ENCODE measurements around the gene ANP32E.

DNA sequence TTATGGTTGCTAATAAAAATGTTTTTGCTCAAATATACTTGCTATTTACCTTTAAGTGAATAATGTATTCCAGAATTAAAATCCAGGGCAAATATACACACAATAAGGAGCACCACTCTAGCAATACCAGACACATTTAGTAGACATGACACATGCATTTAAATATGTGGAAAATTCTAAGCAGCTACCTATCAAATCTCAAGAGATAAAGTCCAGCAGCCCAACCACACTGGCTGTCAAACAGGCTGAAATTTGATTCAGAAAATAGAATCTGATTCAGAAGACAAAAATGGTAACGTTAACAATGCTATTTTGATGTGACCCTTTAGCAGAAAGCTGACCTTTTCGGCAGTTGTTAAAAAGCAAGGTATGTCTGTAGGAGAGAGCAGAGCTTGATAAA lies 43.9 kb downstream of the ANP32E start:
- no peak for TF ChIP-seq BCL11A (tag by site-specific recombination; IDR thresholded peaks at IDR 0.05; ENCODE audit: low read depth)
- TF ChIP-seq, protein P1, sequence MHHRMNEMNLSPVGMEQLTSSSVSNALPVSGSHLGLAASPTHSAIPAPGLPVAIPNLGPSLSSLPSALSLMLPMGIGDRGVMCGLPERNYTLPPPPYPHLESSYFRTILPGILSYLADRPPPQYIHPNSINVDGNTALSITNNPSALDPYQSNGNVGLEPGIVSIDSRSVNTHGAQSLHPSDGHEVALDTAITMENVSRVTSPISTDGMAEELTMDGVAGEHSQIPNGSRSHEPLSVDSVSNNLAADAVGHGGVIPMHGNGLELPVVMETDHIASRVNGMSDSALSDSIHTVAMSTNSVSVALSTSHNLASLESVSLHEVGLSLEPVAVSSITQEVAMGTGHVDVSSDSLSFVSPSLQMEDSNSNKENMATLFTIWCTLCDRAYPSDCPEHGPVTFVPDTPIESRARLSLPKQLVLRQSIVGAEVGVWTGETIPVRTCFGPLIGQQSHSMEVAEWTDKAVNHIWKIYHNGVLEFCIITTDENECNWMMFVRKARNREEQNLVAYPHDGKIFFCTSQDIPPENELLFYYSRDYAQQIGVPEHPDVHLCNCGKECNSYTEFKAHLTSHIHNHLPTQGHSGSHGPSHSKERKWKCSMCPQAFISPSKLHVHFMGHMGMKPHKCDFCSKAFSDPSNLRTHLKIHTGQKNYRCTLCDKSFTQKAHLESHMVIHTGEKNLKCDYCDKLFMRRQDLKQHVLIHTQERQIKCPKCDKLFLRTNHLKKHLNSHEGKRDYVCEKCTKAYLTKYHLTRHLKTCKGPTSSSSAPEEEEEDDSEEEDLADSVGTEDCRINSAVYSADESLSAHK (tag by site-specific recombination; IDR thresholded peaks at IDR 0.05) = no peak
- no peak for TF ChIP-seq ZNF48 (tag by site-specific recombination; IDR thresholded peaks at IDR 0.05)
- TF ChIP-seq HOXA7 (CRISPR knock-in tag; IDR thresholded peaks at IDR 0.05; ENCODE audit: borderline replicate concordance) = no peak
- TF ChIP-seq, protein P2, sequence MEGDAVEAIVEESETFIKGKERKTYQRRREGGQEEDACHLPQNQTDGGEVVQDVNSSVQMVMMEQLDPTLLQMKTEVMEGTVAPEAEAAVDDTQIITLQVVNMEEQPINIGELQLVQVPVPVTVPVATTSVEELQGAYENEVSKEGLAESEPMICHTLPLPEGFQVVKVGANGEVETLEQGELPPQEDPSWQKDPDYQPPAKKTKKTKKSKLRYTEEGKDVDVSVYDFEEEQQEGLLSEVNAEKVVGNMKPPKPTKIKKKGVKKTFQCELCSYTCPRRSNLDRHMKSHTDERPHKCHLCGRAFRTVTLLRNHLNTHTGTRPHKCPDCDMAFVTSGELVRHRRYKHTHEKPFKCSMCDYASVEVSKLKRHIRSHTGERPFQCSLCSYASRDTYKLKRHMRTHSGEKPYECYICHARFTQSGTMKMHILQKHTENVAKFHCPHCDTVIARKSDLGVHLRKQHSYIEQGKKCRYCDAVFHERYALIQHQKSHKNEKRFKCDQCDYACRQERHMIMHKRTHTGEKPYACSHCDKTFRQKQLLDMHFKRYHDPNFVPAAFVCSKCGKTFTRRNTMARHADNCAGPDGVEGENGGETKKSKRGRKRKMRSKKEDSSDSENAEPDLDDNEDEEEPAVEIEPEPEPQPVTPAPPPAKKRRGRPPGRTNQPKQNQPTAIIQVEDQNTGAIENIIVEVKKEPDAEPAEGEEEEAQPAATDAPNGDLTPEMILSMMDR (tag by site-specific recombination; IDR thresholded peaks at IDR 0.05) = no peak
- TF ChIP-seq PRDM1 (tag by site-specific recombination; IDR thresholded peaks at IDR 0.05) = no peak
- TF ChIP-seq ZNF830 (tag by site-specific recombination; IDR thresholded peaks at IDR 0.05; ENCODE audit: low read depth) = no peak

Data from HEK293 (cell line).